Panc1 (cell line): ENCODE measurements around the gene CDYL. TPM values are rescaled to one million over a fixed set of nuclear protein-coding genes. Genes with fewer than 3 reads are reported as not detected.

Experiments used
- ATAC-seq: fragments of 200-7000 bp; cut with Tn5 transposase; 2 replicates; pipeline ENCODE4 v1.9.1; 2020; ENCODE audit warnings: mild to moderate bottlenecking, moderate library complexity
- BruUV-seq: library from RNA; stranded (reverse); fragments of 400-500 nt; replicated peaks from 2 replicates; lab custom pipeline; 2021; lab: Mats Ljungman, UMichigan
- CTCF ChIA-PET: fragments of 300-600 bp; sonication (Branson Sonifier 250); formaldehyde crosslinking; loops from one replicate; lab custom pipeline; 2022; ENCODE audit warnings: antibody characterized with exemption; lab: Charles Lee
- POLR2A ChIA-PET: fragments of 300-600 bp; sonication (Branson Sonifier 250); formaldehyde crosslinking; loops from one replicate; lab custom pipeline; 2022; ENCODE audit warnings: antibody characterized with exemption; lab: Charles Lee
- DNase-seq: peaks from one replicate; pipeline ENCODE4 v3.0.0-alpha.2; 2010; ENCODE audit warnings: low read depth, low spot score
- H3K27ac ChIP-seq: 2 replicates; pipeline ENCODE4 v1.5.1; 2011; ENCODE audit warnings: mild to moderate bottlenecking, low read length, inconsistent platforms
- H3K27me3 ChIP-seq: fragments of 200-500 bp; sonication (Bioruptor generic); 2 replicates; pipeline ENCODE4 v1.6.0; 2014; ENCODE audit warnings: low read length, inconsistent platforms; ENCODE audit not compliant: control insufficient read depth, insufficient read depth
- H3K36me3 ChIP-seq: fragments of 200-500 bp; sonication (Bioruptor generic); 2 replicates; pipeline ENCODE4 v1.5.1; 2014; ENCODE audit warnings: inconsistent platforms, mild to moderate bottlenecking, low read length, moderate library complexity; ENCODE audit not compliant: control insufficient read depth, insufficient read depth
- H3K4me1 ChIP-seq: 2 replicates; pipeline ENCODE4 v1.5.1; 2011; ENCODE audit warnings: inconsistent platforms, mild to moderate bottlenecking, low read length, moderate library complexity; ENCODE audit not compliant: control insufficient read depth, insufficient read depth
- H3K4me3 ChIP-seq, 2 experiments: 2 replicates each; pipeline ENCODE4 v1.5.1; 2011 to 2012; ENCODE audit warnings: low read depth in 2 of 2, low read length in 2 of 2, mild to moderate bottlenecking in 2 of 2, inconsistent platforms in 1 of 2, moderate library complexity in 1 of 2
- H3K9me3 ChIP-seq: fragments of 200-500 bp; sonication (Bioruptor generic); 2 replicates; pipeline ENCODE4 v1.5.1; 2014; ENCODE audit warnings: low read depth, mild to moderate bottlenecking, inconsistent platforms, low read length, moderate library complexity; ENCODE audit not compliant: control insufficient read depth, insufficient read depth
- POLR2AphosphoS5 ChIP-seq: IDR thresholded peaks from 2 replicates; pipeline ENCODE4 v1.6.1; 2012; ENCODE audit warnings: mild to moderate bottlenecking, low read depth, low read length, moderate library complexity
- REST ChIP-seq, 2 experiments: IDR thresholded peaks; 2 replicates each; pipeline ENCODE4 v1.6.1; 2011 to 2012; ENCODE audit warnings: low read depth in 2 of 2, control low read depth in 1 of 2, low read length in 1 of 2, mild to moderate bottlenecking in 1 of 2, moderate library complexity in 1 of 2; ENCODE audit not compliant: insufficient read depth in 1 of 2
- SIN3A ChIP-seq: IDR thresholded peaks from 2 replicates; pipeline ENCODE4 v1.6.1; 2012; ENCODE audit warnings: low read depth, mild to moderate bottlenecking, low read length, moderate library complexity, borderline replicate concordance; ENCODE audit not compliant: insufficient read depth
- TCF7L2 ChIP-seq: IDR thresholded peaks from 2 replicates; pipeline ENCODE4 v1.6.1; 2011; ENCODE audit warnings: mild to moderate bottlenecking, low read depth, low read length, inconsistent platforms
- in situ Hi-C: cut with HindIII; loops from 2 replicates; pipeline ENCODE4 v1.10.0; 2016; ENCODE audit warnings: low sequenced_read_pairs, low pct_unique_long_range_greater_than_20kb
- intact Hi-C: fragments of 100-400 bp; cut with micrococcal nuclease; formaldehyde crosslinking; loops from one replicate; pipeline ENCODE4 v1.10.0; 2022; ENCODE audit not compliant: unreplicated experiment
- total RNA-seq: library from RNA; stranded (reverse); gene quantifications from one replicate; pipeline ENCODE4 v1.2.1, GENCODE V29; 2021; ENCODE audit not compliant: unreplicated experiment
- TF ChIP-seq, protein P1 (sequence below): fragments of 450-650 bp; IDR thresholded peaks from 2 replicates; pipeline ENCODE4 v1.5.1; 2017; ENCODE audit warnings: mild to moderate bottlenecking

Gene CDYL
- total RNA-seq, 1 experiment from 2014 or later = 61.4 TPM

GRCh38 chr6:4727217-4727616 is 49.0 kb upstream of the CDYL start:
- TF ChIP-seq, protein P1, sequence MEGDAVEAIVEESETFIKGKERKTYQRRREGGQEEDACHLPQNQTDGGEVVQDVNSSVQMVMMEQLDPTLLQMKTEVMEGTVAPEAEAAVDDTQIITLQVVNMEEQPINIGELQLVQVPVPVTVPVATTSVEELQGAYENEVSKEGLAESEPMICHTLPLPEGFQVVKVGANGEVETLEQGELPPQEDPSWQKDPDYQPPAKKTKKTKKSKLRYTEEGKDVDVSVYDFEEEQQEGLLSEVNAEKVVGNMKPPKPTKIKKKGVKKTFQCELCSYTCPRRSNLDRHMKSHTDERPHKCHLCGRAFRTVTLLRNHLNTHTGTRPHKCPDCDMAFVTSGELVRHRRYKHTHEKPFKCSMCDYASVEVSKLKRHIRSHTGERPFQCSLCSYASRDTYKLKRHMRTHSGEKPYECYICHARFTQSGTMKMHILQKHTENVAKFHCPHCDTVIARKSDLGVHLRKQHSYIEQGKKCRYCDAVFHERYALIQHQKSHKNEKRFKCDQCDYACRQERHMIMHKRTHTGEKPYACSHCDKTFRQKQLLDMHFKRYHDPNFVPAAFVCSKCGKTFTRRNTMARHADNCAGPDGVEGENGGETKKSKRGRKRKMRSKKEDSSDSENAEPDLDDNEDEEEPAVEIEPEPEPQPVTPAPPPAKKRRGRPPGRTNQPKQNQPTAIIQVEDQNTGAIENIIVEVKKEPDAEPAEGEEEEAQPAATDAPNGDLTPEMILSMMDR = no peak
- TF ChIP-seq POLR2AphosphoS5 = no peak
- TF ChIP-seq TCF7L2 = no peak
- TF ChIP-seq REST (IDR thresholded peaks at IDR 0.05; ENCODE audit: insufficient read depth in 1 of 2, low read depth in 2 of 2, low read length in 1 of 2) = no peak
- no peak for TF ChIP-seq SIN3A
- no peak for DNase-seq
- Histone ChIP-seq H3K36me3 (no peaks in the 10 kb centered on the region), H3K27me3 (no peaks in the 10 kb centered on the region), H3K4me3 (no peak overlapping the region), H3K4me1 (no peaks in the 10 kb centered on the region), H3K27ac (no peak overlapping the region), H3K9me3 (no peaks in the 10 kb centered on the region)
- intact Hi-C loops = no loop called here
- CTCF ChIA-PET = no interaction called here
- in situ Hi-C loops = no loop called here
- POLR2A ChIA-PET = no interaction called here
- peak; percentile 51; the same call in 1 of the 2 replicates for ATAC-seq
- no TSS peak for BruUV-seq

- intact Hi-C loops (no loop called here), in situ Hi-C loops (no loop called here)
- Histone ChIP-seq H3K36me3 (no peaks in the 10 kb centered on the region), H3K4me3 (no peak overlapping the region), H3K27ac (no peak overlapping the region), H3K4me1 (no peaks in the 10 kb centered on the region), H3K27me3 (no peaks in the 10 kb centered on the region), H3K9me3 (no peaks in the 10 kb centered on the region)
- no TSS peak for BruUV-seq
- DNase-seq = no peak
- CTCF ChIA-PET = no interaction called here
- no peak for ATAC-seq
- no peak for TF ChIP-seq POLR2AphosphoS5
- no peak for TF ChIP-seq TCF7L2
- TF ChIP-seq SIN3A = no peak
- TF ChIP-seq, protein P1 = no peak
- no peak for TF ChIP-seq REST (IDR thresholded peaks at IDR 0.05; ENCODE audit: insufficient read depth in 1 of 2, low read depth in 2 of 2, low read length in 1 of 2)
- POLR2A ChIA-PET = no interaction called here
Observed at GRCh38 chr6:4727671-4728435, 48.4 kb upstream of the CDYL start.
